ENCODE results near the gene S100A4.

S100A4 gene

DNA sequence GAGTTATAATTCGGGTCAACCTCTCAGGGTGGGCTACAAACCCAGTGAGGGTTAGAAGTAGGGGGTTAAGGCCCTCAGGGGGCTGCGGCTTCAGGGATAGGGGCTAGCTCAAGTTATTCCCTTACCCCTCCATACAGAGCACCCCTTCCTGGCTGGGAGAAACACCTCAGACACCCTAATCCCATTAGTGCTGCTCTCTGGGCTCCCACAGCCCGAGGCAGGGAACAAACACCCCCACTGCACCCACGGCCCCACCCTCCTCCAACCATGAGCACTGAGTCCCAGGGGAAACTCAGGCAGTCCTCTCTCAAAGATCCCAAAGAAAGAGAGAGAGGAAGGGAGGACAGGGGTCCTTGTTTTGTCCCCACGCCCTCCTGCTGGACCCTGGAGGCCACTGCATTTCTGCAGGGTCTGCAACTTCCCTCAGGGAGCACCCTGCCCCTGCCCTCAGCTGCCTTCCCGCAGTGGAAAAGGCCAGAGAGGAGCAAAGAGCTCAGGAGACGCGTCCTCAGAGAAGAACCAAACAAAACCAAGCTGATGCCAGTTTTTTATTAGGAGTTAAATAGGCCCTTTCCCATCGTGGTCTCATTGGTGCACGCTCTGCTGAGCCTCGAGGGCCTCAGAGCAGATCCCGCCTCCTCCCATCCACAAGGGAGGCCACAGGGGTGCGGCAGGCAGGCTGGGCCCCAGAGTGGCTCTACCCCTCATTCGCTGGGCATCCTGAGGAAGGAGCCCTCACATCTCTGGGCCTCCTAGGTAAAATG, 1.4 kb upstream of the S100A4 start:
- no peak for DNase-seq

DNA sequence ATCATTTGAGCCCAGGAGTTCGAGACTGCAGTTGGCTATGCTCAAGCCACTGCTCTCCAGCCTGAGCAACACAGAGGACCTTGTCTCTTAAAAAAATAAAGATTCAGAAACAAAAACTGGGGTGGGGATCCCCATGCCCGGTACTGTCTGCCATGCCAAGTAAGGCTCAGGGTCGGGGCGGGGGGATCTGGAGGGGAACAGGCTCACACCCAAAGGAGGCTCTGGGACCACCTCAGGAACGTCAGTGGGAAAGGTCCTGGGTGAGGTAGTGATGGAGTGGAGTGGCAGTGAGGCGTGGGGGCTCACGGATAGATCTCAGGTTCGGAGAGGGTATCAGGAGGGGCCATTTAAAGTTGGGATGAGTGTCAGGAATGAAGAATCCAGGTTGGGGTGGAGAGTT, 765 bp upstream of the S100A4 start:
- DNase-seq, result no peak

DNA sequence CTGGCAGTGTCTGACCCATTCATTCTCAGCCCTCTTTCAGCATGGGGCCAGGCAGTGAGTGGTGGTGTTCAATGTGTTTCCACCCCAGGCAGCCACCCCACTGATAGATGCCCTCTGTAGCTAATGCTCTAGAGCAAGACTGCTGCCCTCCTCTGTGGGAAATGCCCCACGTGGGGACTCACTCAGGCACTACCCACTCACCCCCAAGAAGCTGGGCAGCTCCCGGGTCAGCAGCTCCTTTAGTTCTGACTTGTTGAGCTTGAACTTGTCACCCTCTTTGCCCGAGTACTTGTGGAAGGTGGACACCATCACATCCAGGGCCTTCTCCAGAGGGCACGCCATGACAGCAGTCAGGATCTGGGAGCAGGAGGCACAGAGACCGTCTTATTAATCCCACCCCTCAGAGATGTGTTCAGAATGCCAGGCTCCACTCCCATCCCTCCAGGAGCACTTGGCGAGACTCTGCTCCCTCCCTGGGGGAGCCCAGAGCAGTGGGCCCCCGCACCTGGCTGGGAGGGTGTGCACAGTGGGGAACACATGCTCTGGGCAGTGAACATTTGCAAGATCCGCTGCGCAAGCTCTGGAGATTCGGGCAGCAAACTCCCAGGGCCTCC, 1.0 kb downstream of the S100A4 start:
- DNase-seq, result no peak

DNA sequence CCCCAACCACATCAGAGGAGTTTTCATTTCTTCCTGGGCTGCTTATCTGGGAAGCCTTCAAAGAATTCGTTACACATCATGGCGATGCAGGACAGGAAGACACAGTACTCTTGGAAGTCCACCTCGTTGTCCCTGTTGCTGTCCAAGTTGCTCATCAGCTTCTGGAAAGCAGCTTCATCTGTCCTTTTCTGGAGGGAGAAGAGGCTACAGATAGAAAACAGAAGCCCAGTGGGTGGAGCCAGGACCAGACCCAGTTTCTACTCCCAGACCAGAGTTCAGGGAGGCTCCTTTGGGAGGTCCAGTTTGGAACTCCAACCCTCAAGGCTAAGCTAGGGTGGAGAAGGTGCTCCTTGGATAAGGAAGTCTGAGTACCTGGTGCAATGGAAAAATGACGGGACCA, 1.9 kb downstream of the S100A4 start:
- no peak for DNase-seq

DNA sequence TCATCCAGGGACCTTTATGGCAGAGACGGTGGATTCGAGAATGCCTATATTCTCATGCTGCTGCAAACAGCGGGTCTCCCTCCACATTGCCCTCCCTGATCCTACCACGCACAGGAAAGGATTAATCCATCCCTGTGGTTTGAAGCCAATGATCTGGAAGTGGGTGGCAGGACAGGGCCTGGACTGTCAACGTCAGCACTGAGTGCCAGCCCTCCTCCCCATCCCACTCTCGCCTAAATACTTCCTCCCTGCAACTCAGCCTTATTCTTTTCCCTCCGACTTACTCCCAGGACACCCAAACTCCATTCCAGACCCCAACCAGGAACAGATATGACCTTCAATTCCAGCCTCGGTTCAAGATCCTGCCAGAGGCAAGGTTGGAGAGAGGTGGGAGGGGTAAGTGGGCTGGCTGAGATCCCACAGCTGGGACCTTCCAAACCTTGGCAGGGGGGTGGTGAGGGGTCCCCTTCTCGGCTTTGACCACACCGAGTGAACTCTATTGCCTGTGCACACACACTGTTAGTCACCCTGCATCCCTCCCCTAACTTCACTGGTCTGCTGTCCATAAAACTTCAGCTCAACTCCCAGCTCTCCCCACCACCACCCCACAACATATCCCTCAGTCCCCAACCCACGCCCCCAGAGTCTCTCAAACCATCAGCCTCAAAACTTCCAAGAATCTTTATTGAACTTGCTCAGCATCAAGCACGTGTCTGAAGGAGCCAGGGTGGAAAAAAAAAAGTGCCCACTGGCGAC, 2.5 kb downstream of the S100A4 start:
- no peak for DNase-seq

DNA sequence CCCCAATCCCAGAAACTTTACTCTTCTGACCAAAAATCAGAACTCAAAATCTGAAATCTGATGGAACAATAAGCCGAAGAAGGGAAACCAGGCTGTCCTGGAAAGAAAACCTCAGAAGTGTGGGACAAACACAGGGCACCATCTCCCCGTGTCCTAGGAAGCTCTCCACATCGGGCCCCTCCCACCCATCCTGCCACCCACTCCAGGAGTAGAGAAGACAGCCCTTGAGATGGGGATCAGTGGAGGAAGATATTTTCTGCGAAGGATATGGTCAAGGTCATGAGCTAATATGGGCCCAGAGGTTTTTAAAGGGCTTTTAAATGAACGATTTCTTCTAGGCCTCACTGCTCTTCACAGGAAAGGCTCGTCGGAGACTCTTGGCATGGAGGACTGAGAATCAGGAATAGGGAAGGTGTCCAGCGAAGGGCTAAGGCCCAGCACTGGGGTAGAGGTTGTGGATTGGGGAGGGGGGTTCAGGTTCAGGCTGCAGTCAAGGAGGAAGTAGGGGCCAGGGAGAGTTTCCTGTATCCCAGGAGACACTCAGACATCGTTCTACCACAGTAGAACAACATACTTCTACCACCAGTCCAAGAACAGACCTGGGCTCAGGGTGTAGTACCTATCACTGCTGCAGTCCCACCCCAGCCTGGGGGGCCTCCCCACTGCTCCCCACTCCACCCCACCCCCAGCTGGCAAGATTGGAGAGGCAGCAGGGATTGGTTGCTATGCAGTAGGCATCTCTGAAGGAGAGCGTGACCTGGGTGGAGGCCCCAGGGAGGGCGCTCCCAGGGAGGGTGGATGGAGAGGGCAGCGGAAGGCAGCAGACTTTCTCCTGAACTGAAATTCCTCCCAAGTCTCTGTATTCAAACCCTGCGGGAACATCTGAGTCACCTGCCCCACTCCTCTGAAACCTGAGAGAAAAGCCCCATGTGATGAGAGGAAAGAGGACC, 3.7 kb downstream of the S100A4 start:
- DNase-seq, result no peak

DNA sequence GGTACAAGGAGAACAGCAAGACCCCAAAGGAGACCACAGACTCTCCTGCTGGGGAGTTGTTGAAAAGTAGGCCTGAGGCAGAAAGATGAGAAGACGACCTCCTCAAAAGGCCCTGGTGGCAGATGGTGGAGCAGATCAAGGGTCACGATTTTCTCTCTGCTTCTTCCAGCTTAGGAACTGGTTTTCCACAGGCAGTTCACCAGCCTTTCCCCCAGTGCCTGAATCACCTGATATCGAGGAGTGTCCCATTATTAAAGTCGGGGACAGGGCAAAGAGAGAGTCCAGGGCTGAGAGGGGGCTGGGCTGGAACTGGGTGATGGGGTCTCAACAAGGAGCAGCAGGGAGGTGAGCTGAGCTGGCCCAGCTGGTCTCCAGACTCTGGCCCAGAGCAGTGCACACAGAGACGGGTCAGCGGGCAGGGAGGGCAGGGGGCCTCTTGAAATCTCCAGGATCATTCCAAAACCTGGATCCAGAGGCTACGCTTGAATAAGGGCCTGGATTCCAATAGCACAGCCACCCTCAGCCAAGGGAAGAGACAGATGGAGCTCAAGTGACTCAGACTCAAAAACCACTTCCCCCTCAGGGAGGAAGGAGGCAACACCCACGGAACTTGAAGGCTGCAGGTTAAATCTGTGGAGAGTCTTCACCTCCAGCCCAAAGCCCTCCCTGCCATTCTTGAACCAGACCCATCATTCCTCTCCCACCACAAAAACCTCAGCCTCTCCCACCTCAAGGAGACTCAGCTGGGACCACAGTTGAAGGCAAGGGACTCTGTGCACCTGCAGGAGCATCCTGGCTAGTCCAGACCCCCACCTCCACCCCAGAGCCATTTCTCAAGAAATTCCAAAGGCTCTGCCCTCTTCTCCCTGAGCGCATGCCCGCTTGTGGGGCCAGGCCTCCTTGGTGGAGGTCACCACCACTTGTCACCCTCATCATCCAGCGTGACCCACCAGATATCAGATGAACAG, 4.9 kb downstream of the S100A4 start, which contains the start of gene S100A5:
Gene S100A5, minus strand, starts transcription at position 541 of the 968 bp plus-strand sequence. CDS start 743 bp downstream, outside the sequence.
- peak; percentile 40 for DNase-seq

DNA sequence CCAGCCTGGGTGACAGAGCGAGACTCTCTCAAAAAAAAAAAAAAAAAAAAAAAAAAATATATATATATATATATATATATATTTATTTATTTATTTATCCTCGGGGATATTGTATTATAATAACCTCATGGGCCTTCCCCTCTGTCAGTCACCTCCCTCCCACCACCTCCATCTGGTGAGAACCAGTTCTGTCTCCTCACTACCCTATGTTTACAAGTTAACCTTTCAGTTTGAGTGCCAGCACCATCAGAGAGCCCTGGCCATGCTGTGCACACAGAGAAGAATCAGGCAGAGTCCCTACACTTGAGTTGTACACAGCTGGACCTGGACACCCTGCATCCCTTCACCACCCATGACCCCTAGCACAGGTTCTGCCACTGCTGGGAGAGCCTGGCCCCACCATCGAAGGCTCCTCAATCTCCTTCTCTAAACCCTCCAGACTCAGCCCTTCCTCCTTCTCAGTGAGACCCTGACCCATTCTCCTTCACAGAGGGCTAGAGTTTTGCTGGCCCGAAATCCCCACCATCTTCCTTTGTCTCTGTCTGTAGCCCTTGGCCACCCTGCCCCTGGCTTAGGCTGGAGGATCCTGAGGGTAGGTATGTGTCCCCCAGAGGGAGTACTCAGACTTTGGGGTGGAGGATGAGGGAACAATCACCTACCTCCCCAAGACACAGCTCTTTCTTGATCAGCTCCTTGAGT, 6.1 kb downstream of the S100A4 start:
- DNase-seq, result no peak

DNA sequence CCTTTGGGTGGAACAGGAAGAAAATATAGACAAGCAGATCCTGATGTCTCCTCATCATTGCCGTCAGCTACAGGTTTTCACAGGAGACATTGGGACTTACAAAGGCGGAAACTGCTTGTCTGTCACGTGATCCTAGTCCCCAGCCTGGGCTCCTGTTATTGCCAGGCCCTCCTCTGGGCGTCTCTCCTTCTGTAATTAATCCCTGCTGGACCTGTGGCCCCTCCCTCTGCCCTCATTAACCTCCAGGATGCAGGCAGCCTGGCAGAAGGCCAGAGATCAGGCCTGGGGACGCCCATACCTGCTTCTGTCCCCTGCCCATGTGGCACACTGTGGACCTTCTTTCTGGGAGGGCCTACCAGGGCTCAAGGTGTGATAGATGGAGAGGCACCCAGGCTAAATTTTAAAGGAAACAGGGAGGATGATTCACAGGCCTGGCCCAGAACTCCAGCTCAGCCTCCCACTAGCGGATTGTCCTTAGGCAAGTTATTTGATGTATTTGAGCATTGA, 7.2 kb downstream of the S100A4 start:
- peak; percentile 85 for DNase-seq

DNA sequence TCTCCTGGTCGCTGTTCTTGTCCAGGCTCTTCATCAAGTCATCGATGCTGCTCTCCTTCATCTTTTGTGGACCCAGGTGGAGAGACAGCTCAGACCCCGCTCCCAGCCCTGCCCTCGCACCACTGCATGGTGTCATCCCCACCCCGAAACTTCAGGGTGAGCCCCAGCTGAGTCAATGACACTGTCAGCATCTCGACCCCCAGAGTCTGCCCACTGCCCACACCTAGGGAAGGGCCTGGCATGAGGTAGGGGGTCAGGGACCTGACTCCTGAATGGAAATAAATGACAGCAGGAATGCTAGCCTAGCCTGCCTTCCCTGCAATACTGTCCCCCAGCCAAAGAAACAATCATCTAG, 8.3 kb downstream of the S100A4 start:
- DNase-seq, result no peak

DNA sequence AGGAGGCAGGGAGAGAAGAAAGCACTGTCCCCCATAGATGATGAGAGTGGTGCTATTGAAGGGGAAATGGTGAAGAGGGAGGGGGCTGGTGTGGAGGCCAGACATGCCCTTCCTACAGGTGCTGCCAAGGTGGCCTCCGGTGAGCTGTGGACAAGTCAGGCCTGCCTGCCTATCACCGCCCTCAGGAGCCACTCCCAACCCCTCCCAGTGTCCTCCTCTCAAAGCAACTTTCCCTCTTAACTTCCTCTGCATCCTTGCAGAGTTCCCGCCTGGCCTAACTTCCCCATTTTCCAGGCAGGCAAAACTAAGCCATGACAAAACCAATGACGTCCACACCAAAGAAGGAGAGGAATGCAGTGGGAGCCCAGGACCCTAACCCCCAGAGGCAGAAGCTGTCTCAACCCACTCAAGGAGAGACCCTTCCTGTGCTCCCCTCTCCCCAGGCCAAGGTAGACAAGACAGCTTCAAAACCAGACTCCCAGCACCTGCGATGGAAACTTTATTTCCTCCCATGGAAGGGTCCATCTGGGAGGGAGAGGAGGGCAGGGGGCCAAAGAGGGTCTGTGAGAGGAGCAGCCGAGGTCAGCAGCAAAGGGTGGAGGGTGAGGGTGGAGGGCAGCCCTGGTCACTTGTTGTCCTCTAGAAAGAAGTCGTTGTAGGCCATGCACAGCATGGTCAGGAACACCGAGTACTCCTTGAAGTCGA, 8.8 kb downstream of the S100A4 start:
- peak; percentile 13 for DNase-seq

DNA sequence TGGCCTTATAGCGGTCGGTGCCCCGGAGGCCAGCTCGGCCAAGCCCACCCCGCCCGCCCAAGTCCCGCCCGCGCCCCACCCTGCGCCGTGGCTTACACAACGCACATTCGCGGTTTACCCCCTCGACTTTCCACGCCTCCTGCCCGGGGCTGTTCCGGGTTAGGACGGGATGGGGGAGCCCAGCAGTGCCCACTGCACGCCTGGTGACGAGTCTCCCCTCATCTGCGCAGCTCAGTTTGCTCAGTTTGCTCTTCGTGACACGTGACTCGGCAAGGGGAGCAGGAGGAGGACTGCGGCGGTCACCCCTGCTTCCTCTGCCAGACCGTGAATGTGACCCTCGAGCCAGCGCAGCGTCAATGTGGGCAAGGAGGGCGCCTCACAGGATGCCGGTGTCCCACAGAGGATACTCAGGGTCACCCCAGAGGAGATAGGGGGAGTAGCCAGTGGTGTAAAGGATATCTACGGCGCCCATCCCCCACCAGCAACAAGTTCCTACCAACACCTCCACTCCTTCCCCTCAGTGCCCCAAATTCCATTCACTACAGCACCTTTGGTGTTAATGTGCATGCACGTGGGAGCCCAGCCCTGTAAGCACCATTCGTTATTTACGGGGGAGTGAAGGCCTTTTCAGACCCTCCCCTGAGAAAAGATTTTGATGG, 9.5 kb downstream of the S100A4 start:
- peak; percentile 79 for DNase-seq

DNA sequence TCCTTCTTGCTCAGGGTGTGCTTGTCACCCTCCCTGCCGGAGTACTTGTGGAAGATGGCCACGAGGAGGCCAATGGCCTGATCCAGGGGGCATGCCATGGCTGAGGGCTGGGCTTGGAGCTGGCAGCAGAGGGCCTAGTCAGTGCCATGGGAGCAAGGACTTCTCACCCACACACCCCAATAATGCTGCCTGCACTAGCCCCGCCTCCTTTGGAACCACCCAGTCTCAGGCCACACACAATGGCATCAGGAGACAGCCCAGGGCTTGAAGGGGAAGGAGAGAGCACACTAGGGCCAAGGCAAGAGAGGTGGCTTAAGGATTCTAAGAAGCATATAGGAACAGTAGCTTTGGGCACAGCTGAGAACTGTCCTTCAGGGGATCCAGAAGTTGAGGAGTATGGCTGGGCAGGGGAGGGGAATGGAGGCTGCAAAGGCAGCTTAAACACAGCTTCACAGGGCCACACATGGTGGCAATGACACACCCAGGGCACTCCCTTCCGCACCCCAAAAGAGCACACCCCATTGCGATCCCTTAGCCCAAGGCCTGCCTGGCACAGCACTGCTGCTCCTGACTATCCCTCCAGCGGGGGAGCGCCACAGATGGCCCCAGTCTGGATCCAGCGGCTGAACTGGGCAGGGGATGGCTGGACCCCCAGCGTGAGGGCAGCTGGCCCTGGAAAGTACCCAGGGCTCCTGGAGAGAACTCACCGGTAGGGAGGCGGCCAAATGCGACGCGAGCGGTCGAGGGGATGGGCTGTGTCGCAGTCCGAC, 10.2 kb downstream of the S100A4 start, which contains the start of gene S100A6:
Gene S100A6, minus strand, starts transcription at position 750 of the 770 bp plus-strand sequence. Its CDS starts 652 bp downstream, at position 98.
- DNase-seq, result peak; percentile 73

DNA sequence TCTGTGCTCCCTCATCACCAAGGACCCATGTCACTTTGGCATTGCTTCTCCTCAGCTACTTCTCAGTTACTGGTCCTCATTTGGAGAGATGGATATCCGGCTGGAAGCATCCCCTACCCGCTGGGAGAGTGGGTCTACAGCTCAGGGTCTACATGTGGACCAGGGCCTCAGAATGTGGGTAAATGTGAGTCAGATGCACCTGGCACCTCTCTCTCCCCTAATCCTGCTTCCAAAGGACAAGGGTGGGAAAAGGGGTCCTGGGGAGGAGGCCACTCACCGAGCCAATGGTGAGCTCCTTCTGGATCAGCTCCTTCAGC, 10.7 kb downstream of the S100A4 start:
- no peak for DNase-seq

DNA sequence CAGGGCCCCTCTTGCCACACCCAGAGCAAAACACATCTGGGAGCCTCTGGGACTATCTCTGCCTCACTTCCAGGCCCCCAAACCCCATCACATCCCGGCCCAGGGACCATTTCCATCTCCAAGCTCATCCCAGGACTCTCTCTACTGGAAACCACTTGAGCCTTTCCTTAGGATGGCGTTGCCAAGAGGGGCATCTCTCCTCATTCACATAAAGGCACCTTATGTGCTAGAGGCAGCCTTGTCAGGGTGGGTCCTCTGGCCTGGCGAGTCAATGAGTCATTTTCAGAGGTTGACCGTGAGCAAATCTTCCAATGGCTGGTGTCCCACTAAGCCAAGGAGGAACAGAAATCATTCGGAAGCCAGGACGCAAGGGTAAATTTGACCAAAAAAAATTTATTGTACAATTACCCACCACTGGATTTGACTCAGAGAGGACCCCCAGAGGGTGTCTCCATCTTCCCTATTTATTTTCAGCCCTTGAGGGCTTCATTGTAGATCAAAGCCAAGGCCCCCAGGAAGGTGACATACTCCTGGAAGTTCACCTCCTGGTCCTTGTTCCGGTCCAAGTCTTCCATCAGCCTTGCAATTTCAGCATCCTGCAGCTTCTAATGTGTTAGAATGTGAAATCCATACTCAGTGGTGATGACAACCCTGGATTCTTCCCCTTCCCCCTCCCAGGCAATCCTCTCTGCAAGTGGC, 11.2 kb downstream of the S100A4 start:
- DNase-seq, result no peak

DNA sequence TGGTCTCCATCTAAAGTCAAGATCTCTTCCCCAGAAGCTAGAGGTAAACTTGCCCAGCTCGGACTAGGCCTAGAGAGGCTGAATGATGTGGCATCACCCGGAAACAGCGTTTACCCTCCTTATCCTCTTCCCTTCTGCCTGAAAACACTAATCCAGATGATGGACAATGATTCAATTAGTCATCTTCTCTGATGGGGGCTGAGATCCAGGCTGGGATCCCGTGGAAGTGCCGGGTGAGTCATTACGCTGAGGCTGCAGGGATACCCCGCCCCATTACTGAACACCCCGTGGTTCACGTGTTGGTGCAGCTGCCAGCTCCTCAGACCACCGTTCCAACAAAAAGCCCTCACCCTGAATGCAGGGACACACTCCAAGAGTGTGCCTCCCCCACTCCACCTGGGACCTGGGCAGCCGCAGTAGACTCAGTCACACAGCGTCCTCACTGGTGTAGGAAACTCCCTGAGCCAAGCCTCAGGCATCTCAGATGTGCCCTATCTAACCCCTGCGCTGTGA, 11.9 kb downstream of the S100A4 start:
- no peak for DNase-seq

DNA sequence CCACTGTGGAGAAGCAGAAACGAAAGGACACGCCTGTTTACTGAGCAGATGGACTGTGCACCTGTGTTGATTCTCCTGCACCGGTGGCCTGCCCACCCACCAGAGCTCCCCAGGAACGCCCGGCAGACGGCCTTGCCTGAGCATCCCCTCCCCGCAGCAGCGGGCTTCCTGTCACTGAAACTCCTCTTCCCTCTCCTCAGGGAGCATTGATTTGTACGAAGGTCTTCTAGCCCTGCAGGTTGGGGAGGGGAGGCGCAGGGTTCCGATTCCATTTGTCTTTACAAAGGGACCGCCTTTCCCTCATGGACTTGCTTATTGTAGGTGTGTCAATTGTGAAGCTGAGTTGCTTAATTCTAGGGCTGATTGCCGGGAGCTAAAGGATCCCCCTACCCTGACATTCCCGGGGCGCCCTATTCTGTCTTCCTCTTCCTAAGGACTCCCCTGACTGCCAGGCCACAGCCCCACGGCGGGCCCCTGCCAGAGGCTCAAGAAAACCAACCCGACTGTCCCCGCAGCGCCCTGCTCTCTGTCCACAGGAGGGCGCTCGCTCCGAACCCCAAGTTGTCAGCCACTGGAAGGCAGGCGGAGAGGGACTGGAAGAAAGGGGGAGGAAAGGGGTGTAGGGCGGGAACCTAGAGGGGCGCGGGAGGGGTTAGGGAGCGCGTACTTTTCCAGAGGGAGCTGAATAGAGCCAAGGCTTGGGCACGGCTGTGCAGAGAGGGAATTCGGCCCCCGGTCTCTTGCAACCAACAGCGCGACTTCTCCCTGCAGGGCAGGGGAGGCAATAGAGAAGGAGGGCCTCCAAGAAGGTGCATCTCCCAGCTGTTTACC, 12.6 kb downstream of the S100A4 start:
- DNase-seq, result peak; percentile 93

Measured in RPMI8226 (cell line).